NCI-H526 treated with DMSO at 0.1 percent for 48 hours (cell line): ENCODE results near the gene PAX1.

ENCODE experiments used
- DNase-seq: peaks from one replicate; lab custom pipeline; 2025; lab: John Stamatoyannopoulos, UW

Gene PAX1

GRCh38 chr20:21739682-21740081 lies 34.2 kb downstream of the PAX1 start:
- no peak for DNase-seq

DNA sequence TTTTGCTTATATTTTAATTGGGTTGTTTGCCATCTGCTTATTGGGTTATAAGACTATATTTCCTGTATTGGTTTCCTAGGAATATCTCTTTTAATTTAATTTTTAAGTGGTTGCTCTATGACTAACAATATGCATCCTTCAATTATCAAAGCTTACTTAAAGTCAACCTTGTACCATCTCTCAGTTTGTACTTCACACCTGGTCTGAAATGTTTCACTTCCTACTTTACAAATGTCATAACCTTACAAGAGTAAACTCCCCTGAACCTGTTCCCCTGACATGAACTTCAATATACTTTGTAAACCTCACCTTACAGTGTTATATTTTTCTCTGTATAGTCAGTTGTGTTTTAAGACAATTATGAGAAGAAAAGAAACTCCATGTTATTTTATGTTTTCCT lies 35.8 kb downstream of the PAX1 start:
- no peak for DNase-seq

DNA sequence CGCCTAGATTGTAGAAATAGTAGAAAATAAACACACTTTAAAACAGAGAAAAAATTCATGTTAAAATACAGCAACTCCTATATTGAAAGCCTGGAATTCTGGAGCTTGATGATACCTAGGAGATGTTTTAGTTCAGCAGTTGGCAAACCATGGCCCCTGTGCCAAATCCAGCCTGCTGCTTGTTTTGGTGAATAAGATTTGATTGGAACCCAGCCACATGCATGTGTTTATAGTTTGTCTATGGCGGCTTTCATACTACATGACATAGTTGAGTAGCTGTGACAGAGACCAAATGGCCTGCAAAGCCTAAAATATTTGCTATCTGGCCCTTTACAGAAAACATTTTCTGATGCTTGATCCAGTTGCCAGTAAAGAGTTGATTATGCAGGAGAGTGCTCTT lies 57.2 kb downstream of the PAX1 start:
- no peak for DNase-seq

- DNase-seq = no peak
These were observed 61.8 kb downstream of the PAX1 start for GRCh38 chr20:21767200-21767738.

- no peak for DNase-seq
These were observed 62.3 kb downstream of the PAX1 start for GRCh38 chr20:21767739-21768223.
